A549 (cell line): ENCODE measurements around the gene TMEM106C. TPM values are rescaled to one million over a fixed set of nuclear protein-coding genes. Genes with fewer than 3 reads are reported as not detected.

Experiments used
- ATAC-seq, 2 experiments: fragments of 200-7000 bp in 1 of 2; fragments of >200 bp in 1 of 2; cut with Nextera tagmentation in 1 of 2; cut with Tn5 transposase in 1 of 2; 3 replicates each; pipeline versions ENCODE4 v1.8.0 to v1.9.1; 2018 to 2020; ENCODE audit warnings: mild to moderate bottlenecking in 1 of 2, moderate library complexity in 1 of 2
- CTCF ChIA-PET: fragments of 300-600 bp; sonication (Branson Sonifier 250); formaldehyde crosslinking; extraction: SDS; loops from one replicate; lab custom pipeline; 2021; ENCODE audit warnings: antibody characterized with exemption, inconsistent platforms; lab: Yijun Ruan, JAX
- POLR2A ChIA-PET: fragments of 350-600 bp; formaldehyde crosslinking; extraction: SDS; loops from one replicate; lab custom pipeline; 2021; ENCODE audit warnings: antibody characterized with exemption, inconsistent platforms; lab: Yijun Ruan, JAX
- DNase-seq, 2 experiments: peaks; one replicate each; pipeline versions ENCODE4 v3.0.0 to v3.0.0-alpha.2; 2011 to 2016; ENCODE audit warnings: low read depth in 1 of 2, low spot score in 1 of 2
- FAIRE-seq: peaks from 2 replicates; lab custom pipeline; 2011; peaks lifted over from hg19 to GRCh38; lab: Jason Lieb, UNC
- H3K27ac ChIP-seq, 2 experiments: fragments of >200 bp; sonication (Bioruptor Twin); formaldehyde crosslinking; 3 replicates each; pipeline ENCODE4 v1.5.1; 2016 to 2017
- H3K4me1 ChIP-seq: fragments of >200 bp; sonication (Bioruptor Twin); formaldehyde crosslinking; 3 replicates; pipeline ENCODE4 v1.6.1; 2016
- H3K4me2 ChIP-seq: fragments of >200 bp; sonication (Bioruptor Twin); formaldehyde crosslinking; 3 replicates; pipeline ENCODE4 v1.6.1; 2016
- H3K4me3 ChIP-seq: fragments of >200 bp; sonication (Bioruptor Twin); formaldehyde crosslinking; 3 replicates; pipeline ENCODE4 v1.5.1; 2016
- H3K9me3 ChIP-seq: fragments of >200 bp; sonication (Bioruptor Twin); formaldehyde crosslinking; 3 replicates; pipeline ENCODE4 v1.6.1; 2016
- ATOH8 ChIP-seq: fragments of 250-450 bp; sonication (Bioruptor Pico); IDR thresholded peaks from 2 replicates; pipeline ENCODE4 v1.5.0; 2020; ENCODE audit warnings: low read depth, mild to moderate bottlenecking, moderate library complexity
- CEBPB ChIP-seq, 2 experiments: fragments of >200 bp in 1 of 2; sonication (Bioruptor Twin) in 1 of 2; formaldehyde crosslinking in 1 of 2; IDR thresholded peaks; 2 replicates each; pipeline ENCODE4 v1.6.1; 2012 to 2016
- CTCF ChIP-seq: fragments of >200 bp; sonication (Bioruptor Twin); formaldehyde crosslinking; IDR thresholded peaks from 3 replicates; pipeline ENCODE4 v1.5.1; 2016
- EHF ChIP-seq: fragments of 250-450 bp; sonication (Bioruptor Pico); IDR thresholded peaks from 2 replicates; pipeline ENCODE4 v1.5.0; 2020; ENCODE audit warnings: mild to moderate bottlenecking
- EHMT2 ChIP-seq: fragments of 200-600 bp; sonication (generic); IDR thresholded peaks from 2 replicates; pipeline ENCODE4 v1.6.1; 2016; ENCODE audit warnings: antibody characterized with exemption, low read depth, mild to moderate bottlenecking, moderate library complexity
- EP300 ChIP-seq, 2 experiments: fragments of >200 bp; sonication (Bioruptor Twin); formaldehyde crosslinking; IDR thresholded peaks; 2 replicates in 1 of 2; 3 replicates in 1 of 2; pipeline ENCODE4 v1.6.1; 2016 to 2017
- FOSB ChIP-seq: fragments of 250-450 bp; sonication (Bioruptor Pico); IDR thresholded peaks from 2 replicates; pipeline ENCODE4 v1.5.0; 2020; ENCODE audit warnings: mild to moderate bottlenecking, moderate library complexity
- FOSL2 ChIP-seq, 2 experiments: fragments of 450-650 bp in 1 of 2; fragments of >200 bp in 1 of 2; sonication (Bioruptor Twin) in 1 of 2; formaldehyde crosslinking; IDR thresholded peaks; 2 replicates each; pipeline versions ENCODE4 v1.5.0 to v1.6.1; 2016 to 2020; ENCODE audit warnings: mild to moderate bottlenecking in 1 of 2, moderate library complexity in 1 of 2
- FOXS1 ChIP-seq: fragments of 250-450 bp; sonication (Bioruptor Pico); IDR thresholded peaks from 2 replicates; pipeline ENCODE4 v1.5.0; 2020; ENCODE audit warnings: mild to moderate bottlenecking, moderate library complexity
- GATA3 ChIP-seq: IDR thresholded peaks from 2 replicates; pipeline ENCODE4 v1.6.1; 2012; ENCODE audit warnings: borderline replicate concordance
- HDAC2 ChIP-seq: fragments of 200-600 bp; sonication (generic); IDR thresholded peaks from 2 replicates; pipeline ENCODE4 v1.6.1; 2016
- HMGXB4 ChIP-seq: fragments of 250-450 bp; sonication (Bioruptor Pico); IDR thresholded peaks from 2 replicates; pipeline ENCODE4 v1.5.0; 2021; ENCODE audit warnings: mild to moderate bottlenecking, moderate library complexity, borderline replicate concordance
- HOXB13 ChIP-seq: fragments of 250-450 bp; sonication (Bioruptor Pico); IDR thresholded peaks from 2 replicates; pipeline ENCODE4 v1.5.0; 2020; ENCODE audit warnings: low read depth, mild to moderate bottlenecking, moderate library complexity
- HOXB5 ChIP-seq: fragments of 250-450 bp; sonication (Bioruptor Pico); IDR thresholded peaks from 2 replicates; pipeline ENCODE4 v1.5.0; 2020; ENCODE audit warnings: mild to moderate bottlenecking, moderate library complexity
- JUNB ChIP-seq: fragments of >200 bp; sonication (Bioruptor Twin); formaldehyde crosslinking; IDR thresholded peaks from 2 replicates; pipeline ENCODE4 v1.6.1; 2016
- MAFK ChIP-seq: fragments of 450-650 bp; IDR thresholded peaks from 2 replicates; pipeline ENCODE4 v1.6.1; 2014; ENCODE audit not compliant: partially characterized antibody
- MAZ ChIP-seq: fragments of 150-350 bp; IDR thresholded peaks from 2 replicates; pipeline ENCODE4 v1.6.1; 2014; ENCODE audit warnings: antibody characterized with exemption, low read depth, low read length, borderline replicate concordance
- NFE2L2 ChIP-seq: fragments of 150-350 bp; conservative IDR thresholded peaks from 2 replicates; pipeline ENCODE4 v1.6.1; 2014; ENCODE audit warnings: low read length
- NPAS2 ChIP-seq: fragments of 250-450 bp; sonication (Bioruptor Pico); IDR thresholded peaks from 2 replicates; pipeline ENCODE4 v1.8.0; 2022; ENCODE audit warnings: mild to moderate bottlenecking, moderate library complexity, borderline replicate concordance
- POLR2A ChIP-seq: IDR thresholded peaks from 2 replicates; pipeline ENCODE4 v1.6.1; 2012; ENCODE audit warnings: mild to moderate bottlenecking, low read length
- RNF2 ChIP-seq: fragments of 200-600 bp; sonication (generic); IDR thresholded peaks from 2 replicates; pipeline ENCODE4 v1.6.1; 2016; ENCODE audit warnings: low read depth, mild to moderate bottlenecking, antibody characterized with exemption, moderate library complexity, borderline replicate concordance
- SMC3 ChIP-seq: fragments of >200 bp; sonication (Bioruptor Twin); formaldehyde crosslinking; IDR thresholded peaks from 3 replicates; pipeline ENCODE4 v1.6.1; 2018; ENCODE audit warnings: inconsistent platforms
- SREBF2 ChIP-seq: fragments of 450-650 bp; IDR thresholded peaks from 2 replicates; pipeline ENCODE4 v1.6.1; 2014; ENCODE audit warnings: mild to moderate bottlenecking, moderate library complexity
- TP53 ChIP-seq: fragments of 250-450 bp; sonication (Bioruptor Pico); IDR thresholded peaks from 2 replicates; pipeline ENCODE4 v1.5.0; 2021; ENCODE audit warnings: mild to moderate bottlenecking, moderate library complexity
- ZNF302 ChIP-seq: fragments of 250-450 bp; sonication (Bioruptor Pico); IDR thresholded peaks from 2 replicates; pipeline ENCODE4 v1.9.0; 2021; ENCODE audit warnings: inconsistent platforms, mild to moderate bottlenecking, moderate library complexity
- ZSCAN20 ChIP-seq: fragments of 250-450 bp; sonication (Bioruptor Pico); IDR thresholded peaks from 2 replicates; pipeline ENCODE4 v1.8.0; 2022; ENCODE audit warnings: mild to moderate bottlenecking, moderate library complexity
- WGBS: methylation state at CpG from one replicate; pipeline ENCODE4 v1.1.6; 2017; ENCODE audit errors: missing lambda C conversion rate; 5-methylcytosine and 5-hydroxymethylcytosine counted together
- polyA plus RNA-seq, 4 experiments: library from polyadenylated mRNA; depleted of rRNA in 3 of 4; stranded (reverse); fragments of >200 nt; fragmentation: RNase III in 1 of 4; extraction: RNeasy Plus Mini Kit Qiagen cat#74134 plus additional on column Dnase treatment in 1 of 4; gene quantifications; 2 replicates in 3 of 4; 3 replicates in 1 of 4; pipeline ENCODE4 v1.2.3, GENCODE V29; 2011 to 2017
- TF ChIP-seq, protein P1 (sequence below): fragments of 200-600 bp; sonication (generic); IDR thresholded peaks from 2 replicates; pipeline ENCODE4 v1.6.1; 2016; ENCODE audit warnings: antibody characterized with exemption, mild to moderate bottlenecking, moderate library complexity
- TF ChIP-seq, protein P2 (sequence below): IDR thresholded peaks from 2 replicates; pipeline ENCODE4 v1.6.1; 2012; ENCODE audit warnings: low read depth, borderline replicate concordance
- TF ChIP-seq, protein P3 (sequence below): fragments of >200 bp; sonication (Bioruptor Twin); formaldehyde crosslinking; IDR thresholded peaks from 3 replicates; pipeline ENCODE4 v1.6.1; 2016

Gene TMEM106C
- polyA plus RNA-seq, 2 of the 4 experiments (the other 2 are of a cell fraction) = 166 to 236 TPM

- Histone ChIP-seq H3K4me2 (no peak overlapping the region), H3K9me3 (no peaks in the 10 kb centered on the region), H3K4me3 (no peak overlapping the region), H3K27ac (no peak overlapping the region), H3K4me1 (no peaks in the 10 kb centered on the region)
- DNase-seq (no peak), ATAC-seq (no peak), FAIRE-seq (no peak)
- 55% methylated on average over 4 of the region's 5 CpGs for WGBS
- POLR2A ChIA-PET = no interaction called here
- CTCF ChIA-PET = interaction anchor here (0.6 to 2.7 kb wide), 6 partner anchors 16 to 141 kb away, joined by 3 to 9 read pairs (median 4); partner anchors contain the start of gene TMEM106C
- no peak for TF ChIP-seq SMC3
- TF ChIP-seq RNF2 = no peak
- TF ChIP-seq MAZ = no peak
- no peak for TF ChIP-seq MAFK
- TF ChIP-seq HOXB13 = no peak
- no peak for TF ChIP-seq GATA3
- TF ChIP-seq FOXS1 (CRISPR knock-in tag) = no peak
- TF ChIP-seq HDAC2 = no peak
- no peak for TF ChIP-seq SREBF2
- no peak for TF ChIP-seq HOXB5 (CRISPR knock-in tag)
- TF ChIP-seq, protein P1, sequence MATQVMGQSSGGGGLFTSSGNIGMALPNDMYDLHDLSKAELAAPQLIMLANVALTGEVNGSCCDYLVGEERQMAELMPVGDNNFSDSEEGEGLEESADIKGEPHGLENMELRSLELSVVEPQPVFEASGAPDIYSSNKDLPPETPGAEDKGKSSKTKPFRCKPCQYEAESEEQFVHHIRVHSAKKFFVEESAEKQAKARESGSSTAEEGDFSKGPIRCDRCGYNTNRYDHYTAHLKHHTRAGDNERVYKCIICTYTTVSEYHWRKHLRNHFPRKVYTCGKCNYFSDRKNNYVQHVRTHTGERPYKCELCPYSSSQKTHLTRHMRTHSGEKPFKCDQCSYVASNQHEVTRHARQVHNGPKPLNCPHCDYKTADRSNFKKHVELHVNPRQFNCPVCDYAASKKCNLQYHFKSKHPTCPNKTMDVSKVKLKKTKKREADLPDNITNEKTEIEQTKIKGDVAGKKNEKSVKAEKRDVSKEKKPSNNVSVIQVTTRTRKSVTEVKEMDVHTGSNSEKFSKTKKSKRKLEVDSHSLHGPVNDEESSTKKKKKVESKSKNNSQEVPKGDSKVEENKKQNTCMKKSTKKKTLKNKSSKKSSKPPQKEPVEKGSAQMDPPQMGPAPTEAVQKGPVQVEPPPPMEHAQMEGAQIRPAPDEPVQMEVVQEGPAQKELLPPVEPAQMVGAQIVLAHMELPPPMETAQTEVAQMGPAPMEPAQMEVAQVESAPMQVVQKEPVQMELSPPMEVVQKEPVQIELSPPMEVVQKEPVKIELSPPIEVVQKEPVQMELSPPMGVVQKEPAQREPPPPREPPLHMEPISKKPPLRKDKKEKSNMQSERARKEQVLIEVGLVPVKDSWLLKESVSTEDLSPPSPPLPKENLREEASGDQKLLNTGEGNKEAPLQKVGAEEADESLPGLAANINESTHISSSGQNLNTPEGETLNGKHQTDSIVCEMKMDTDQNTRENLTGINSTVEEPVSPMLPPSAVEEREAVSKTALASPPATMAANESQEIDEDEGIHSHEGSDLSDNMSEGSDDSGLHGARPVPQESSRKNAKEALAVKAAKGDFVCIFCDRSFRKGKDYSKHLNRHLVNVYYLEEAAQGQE = no peak
- no peak for TF ChIP-seq FOSL2 (IDR thresholded peaks at IDR 0.05)
- no peak for TF ChIP-seq FOSL2 (CRISPR knock-in tag; IDR thresholded peaks at IDR 0.05)
- no peak for TF ChIP-seq CTCF
These were observed 15.8 kb downstream of the TMEM106C start for GRCh38 chr12:47979166-47979565.

DNA sequence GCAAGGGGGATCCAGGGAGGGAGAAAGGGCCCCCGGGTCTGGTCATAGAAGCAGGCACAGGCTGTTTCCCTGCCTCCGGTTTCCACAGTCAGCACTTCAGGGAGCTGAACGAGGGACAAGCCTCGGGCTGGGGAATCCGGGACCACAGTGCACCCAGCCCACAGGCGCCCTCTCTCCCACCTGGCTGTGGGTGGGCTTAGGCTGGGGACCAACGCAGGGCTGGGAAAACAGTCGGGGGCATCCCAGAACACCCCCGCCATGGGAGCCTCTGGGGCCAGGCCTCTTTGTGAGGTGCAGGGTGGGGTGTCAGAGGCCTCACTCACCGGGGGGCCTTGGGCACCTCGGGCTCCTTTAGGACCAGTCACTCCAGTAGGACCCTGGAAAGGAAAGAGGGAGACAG lies 16.3 kb downstream of the TMEM106C start:
- ATAC-seq (no peak), DNase-seq (no peak), FAIRE-seq (no peak)
- no peak overlapping the region for H3K4me2 ChIP-seq
- ChIA-PET CTCF (interaction anchor here (0.6 to 2.7 kb wide), 5 partner anchors 16 to 142 kb away, joined by 3 to 9 read pairs (median 4); partner anchors contain the start of gene TMEM106C), POLR2A (no interaction called here)
- H3K4me1 ChIP-seq = no peaks in the 10 kb centered on the region
- 43% methylated on average over 9 of the region's 11 CpGs for WGBS
- TF ChIP-seq, protein P2, sequence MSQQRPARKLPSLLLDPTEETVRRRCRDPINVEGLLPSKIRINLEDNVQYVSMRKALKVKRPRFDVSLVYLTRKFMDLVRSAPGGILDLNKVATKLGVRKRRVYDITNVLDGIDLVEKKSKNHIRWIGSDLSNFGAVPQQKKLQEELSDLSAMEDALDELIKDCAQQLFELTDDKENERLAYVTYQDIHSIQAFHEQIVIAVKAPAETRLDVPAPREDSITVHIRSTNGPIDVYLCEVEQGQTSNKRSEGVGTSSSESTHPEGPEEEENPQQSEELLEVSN = no peak
- TF ChIP-seq ZNF302 = no peak
- no peak for TF ChIP-seq EHMT2
- no peak for TF ChIP-seq POLR2A
- TF ChIP-seq, protein P3, sequence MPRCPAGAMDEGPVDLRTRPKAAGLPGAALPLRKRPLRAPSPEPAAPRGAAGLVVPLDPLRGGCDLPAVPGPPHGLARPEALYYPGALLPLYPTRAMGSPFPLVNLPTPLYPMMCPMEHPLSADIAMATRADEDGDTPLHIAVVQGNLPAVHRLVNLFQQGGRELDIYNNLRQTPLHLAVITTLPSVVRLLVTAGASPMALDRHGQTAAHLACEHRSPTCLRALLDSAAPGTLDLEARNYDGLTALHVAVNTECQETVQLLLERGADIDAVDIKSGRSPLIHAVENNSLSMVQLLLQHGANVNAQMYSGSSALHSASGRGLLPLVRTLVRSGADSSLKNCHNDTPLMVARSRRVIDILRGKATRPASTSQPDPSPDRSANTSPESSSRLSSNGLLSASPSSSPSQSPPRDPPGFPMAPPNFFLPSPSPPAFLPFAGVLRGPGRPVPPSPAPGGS = no peak
- TF ChIP-seq JUNB = no peak
- TF ChIP-seq MAZ = no peak
- no peak for TF ChIP-seq EHF (CRISPR knock-in tag)
- TF ChIP-seq ATOH8 (CRISPR knock-in tag) = no peak
- no peak for TF ChIP-seq TP53 (CRISPR knock-in tag)
- no peak for TF ChIP-seq FOSB (CRISPR knock-in tag)
- TF ChIP-seq FOXS1 (CRISPR knock-in tag) = no peak
- no peak for TF ChIP-seq EP300 (IDR thresholded peaks at IDR 0.05)
- TF ChIP-seq SMC3 = no peak
- TF ChIP-seq NFE2L2 = no peak
- no peak for TF ChIP-seq HMGXB4 (CRISPR knock-in tag)
- no peak for TF ChIP-seq ZSCAN20 (CRISPR knock-in tag)
- TF ChIP-seq CEBPB (IDR thresholded peaks at IDR 0.05) = no peak
- no peak for TF ChIP-seq NPAS2 (CRISPR knock-in tag)
- no peak overlapping the region for H3K4me3 ChIP-seq
- no peaks in the 10 kb centered on the region for H3K9me3 ChIP-seq
- H3K27ac ChIP-seq = no peak overlapping the region
